Measurements from ENCODE around the gene WWOX.

DNA sequence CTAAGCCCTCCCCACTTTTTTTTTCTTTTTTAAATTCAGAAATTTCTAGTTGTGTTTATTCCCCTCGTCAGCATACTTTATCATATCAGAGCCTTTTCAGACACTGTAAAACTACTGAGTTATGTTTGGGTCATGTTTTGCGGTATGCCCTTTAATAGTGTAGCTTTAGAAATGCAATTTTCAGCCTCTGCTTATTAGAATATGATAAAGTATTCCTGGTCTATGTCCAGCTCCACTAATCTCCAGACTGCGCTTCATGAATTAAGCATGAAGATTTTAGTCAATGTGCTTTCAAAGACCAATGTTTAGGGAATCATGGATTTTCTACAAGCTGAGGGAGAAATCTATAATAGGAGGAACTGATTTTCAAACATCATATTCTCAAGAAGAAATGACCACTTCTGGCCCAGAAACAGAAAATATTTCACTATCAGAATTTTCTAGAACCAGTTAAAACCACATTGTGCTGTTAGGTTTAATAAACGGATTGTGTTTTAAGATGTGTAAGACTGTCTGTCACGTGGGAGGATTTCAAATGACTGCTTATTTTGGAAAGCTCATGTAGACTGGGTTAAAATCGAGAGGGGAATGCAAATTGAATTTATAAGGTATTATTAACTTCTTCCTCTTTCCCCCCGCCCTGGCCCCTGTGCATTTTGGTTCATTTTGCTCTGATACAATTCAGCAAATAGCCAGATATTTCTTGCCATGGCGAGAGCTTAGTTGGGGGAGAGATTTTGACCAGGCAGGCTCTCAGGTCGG lies 498.5 kb downstream of the WWOX start:
- TF ChIP-seq, protein P1, sequence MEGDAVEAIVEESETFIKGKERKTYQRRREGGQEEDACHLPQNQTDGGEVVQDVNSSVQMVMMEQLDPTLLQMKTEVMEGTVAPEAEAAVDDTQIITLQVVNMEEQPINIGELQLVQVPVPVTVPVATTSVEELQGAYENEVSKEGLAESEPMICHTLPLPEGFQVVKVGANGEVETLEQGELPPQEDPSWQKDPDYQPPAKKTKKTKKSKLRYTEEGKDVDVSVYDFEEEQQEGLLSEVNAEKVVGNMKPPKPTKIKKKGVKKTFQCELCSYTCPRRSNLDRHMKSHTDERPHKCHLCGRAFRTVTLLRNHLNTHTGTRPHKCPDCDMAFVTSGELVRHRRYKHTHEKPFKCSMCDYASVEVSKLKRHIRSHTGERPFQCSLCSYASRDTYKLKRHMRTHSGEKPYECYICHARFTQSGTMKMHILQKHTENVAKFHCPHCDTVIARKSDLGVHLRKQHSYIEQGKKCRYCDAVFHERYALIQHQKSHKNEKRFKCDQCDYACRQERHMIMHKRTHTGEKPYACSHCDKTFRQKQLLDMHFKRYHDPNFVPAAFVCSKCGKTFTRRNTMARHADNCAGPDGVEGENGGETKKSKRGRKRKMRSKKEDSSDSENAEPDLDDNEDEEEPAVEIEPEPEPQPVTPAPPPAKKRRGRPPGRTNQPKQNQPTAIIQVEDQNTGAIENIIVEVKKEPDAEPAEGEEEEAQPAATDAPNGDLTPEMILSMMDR (IDR thresholded peaks at IDR 0.05): no peak
- TF ChIP-seq POLR2A (IDR thresholded peaks at IDR 0.05) (no peak), EP300 (IDR thresholded peaks at IDR 0.05) (no peak)
